ENCODE measurements around the gene RUSC2.
"Not testable (repeated sequence)": the region's sequence is repeated elsewhere in the genome, so short reads cannot be mapped to it uniquely, and the experiment has no call there.

The RUSC2 gene

DNA sequence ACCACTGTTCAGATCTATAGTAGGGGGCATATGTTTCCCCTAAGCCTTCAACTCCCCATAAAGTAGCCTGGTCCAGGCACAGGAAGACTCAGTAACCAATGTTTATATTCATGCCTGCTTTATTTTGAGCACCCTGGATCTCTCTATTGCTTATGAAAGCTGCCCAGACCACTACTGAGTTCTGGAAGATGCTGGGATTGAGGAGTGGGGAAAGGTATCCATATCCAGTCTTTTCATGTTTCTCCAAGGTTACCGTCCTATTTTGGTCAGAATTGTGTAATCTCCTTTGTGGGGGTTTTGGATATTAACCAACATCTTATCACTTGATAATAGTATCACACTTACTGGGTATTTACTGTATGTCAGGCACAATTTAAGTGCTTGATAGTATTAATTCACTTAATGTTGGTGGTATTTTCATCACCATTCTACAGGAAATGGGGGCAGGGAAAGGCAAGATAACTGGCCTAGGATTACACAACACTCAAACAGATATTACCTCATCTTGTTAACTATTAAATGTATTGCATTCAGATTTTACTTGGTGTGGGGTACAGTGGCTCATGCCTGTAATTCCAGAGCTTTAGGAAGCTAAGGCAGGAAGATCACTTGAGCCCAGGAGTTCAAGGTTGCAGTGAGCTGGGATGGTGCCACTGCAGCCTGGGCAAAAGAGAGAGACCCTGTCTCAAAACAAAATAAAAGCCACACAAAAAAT is 36.3 kb downstream of the RUSC2 start:
- no peak for DNase-seq

DNA sequence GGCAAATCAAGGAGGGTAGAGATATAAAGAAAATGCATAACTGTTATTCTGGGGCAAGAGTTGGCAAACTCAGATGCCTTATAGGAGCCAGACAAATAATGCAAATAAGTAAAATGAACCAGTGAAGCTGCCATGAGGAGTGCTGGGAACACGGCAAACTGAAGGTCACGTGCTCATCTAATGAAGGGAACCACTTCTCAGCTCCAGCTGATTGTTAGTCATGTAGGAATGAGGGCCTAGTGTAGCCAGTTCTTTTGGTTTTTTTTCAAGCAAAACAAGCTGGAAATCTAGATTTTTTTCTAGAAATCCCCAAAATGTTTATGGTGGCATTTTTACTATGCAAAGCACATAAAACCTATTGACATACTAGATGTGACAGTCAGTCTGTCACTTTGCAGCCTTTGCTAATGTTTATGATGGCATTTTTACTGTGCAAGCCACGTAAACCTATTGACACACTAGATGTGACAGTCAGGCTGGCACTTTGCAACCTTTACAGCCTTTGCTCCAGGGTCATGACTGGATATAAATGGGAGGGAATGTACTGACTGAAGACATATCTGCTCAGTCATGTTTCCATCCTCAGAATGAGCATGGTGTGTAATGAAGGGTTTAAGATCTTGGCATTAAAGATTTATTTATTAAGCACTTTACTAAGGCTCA is 39.4 kb downstream of the RUSC2 start:
- no peak for DNase-seq

DNA sequence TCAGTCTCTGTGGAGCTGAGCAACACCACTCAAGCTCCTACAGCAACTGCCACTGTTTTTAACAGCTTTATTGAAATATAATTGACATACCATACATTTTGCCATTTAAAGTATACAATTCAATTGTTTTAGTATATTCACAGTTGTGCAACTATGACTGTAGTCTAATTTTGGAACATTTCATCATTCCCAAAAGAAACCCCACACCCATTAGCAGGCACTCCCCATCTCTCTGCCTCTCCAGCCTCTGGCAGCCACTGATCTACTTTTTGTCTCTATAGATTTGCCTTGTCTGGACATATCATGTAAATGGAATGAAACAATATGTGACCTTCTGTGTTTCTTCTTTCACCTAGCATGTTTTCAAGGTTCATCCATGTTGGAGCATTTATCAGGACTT is 43.5 kb downstream of the RUSC2 start:
- no peak for DNase-seq

DNA sequence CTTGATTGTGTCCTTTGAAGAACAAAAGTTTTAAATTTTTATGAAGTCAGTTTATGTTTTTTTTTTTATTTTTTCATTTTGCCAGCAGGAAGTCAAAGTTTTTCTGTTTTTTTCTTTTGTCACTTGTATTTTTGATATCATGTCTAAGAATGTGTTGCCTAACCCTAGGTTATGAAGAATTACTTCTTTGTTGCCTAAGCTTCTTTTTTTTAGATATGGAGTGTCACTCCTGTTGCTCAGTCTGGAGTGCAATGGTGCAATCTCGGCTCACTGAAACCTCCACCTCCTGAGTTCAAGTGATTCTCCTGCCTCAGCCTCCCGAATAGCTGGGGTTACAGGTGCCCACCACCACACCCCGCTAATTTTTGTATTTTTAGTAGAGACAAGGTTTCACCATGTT is 45.0 kb downstream of the RUSC2 start:
- DNase-seq, result not testable (repeated sequence)

DNA sequence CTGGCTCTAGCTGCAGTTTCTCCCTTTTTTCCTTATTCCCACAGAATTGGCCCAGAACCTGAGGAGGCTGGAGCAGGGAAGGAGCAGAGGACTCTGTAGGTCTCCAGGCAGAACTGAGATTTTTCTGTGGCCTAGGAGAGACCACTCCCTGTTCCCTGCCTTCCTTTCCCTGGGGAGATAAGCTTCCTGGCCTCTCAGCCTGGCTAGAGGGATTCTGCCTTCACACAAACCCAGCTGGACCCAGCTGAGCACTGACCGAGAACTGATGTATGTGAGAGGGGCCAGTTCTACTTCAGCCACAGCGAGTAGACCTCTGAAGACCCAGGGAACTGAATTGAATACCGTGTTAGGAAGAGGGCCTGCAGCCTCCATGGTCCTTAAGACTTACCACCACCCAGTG is 48.0 kb downstream of the RUSC2 start:
- no peak for DNase-seq

DNA sequence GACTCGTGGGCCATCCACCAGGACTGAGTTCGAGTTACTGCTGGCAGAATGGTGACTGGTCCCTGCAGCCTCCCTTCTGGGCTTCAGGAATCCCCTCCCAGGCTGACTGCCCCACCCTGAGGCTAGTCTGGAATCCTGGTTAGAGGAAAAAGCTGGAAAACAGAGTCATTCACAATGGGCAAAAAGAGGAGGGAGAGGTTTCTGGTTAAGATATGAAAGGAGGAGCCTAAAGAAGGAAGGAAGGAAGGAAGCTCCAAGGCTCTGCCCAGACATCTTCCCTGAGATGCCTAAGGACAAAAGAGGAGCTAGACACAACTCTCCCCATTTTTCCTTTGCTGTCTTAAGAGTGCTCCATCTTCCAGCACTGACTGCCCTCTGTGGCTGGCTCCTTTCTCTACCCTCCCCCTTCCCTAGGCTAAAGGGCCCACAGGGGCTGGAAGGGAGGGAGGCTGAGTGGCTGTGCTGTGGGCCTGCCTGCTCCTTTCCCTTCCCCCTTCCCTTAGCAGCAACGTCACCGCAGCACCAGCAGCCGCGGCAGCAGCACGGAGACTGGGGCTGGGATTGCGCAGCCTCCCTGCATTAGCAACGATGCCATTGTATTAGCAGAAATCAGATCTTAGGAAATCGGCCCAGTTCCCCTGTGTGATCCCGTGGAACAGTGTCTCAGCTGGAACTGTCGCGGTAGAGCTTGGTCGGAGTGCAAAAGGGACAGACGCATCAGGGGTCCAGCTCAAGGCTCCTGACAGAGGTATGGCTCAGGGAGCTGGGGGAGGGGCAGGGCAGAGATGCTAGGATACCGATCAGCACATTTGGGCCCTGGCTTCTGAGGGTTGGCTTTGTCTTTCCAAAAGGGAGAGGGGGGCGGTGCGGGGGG is 48.7 kb downstream of the RUSC2 start:
- no peak for DNase-seq

Measured in CD4-positive, alpha-beta T cell treated with Interleukin-10 for 1 hour (primary cell).